Neural cell (in vitro differentiated cells): ENCODE data around the gene TNRC6A.
"Not testable (repeated sequence)": the region's sequence is repeated elsewhere in the genome, so short reads cannot be mapped to it uniquely, and the experiment has no call there.

ENCODE experiments used
- EP300 ChIP-seq: fragments of 450-650 bp; conservative IDR thresholded peaks from 2 replicates; pipeline ENCODE4 v1.6.1; 2014; ENCODE audit warnings: antibody characterized with exemption, mild to moderate bottlenecking, moderate library complexity; ENCODE audit not compliant: poor library complexity, severe bottlenecking
- EZH2 ChIP-seq: fragments of 200-600, 300-800 bp; shearing (Covaris generic), sonication (generic); IDR thresholded peaks from 2 replicates; pipeline ENCODE4 v1.6.1; 2014; ENCODE audit warnings: antibody characterized with exemption, low read length, borderline replicate concordance, mild to moderate bottlenecking; ENCODE audit not compliant: insufficient read depth, poor library complexity, severe bottlenecking
- MXI1 ChIP-seq: fragments of 450-650 bp; conservative IDR thresholded peaks from 2 replicates; pipeline ENCODE4 v1.6.1; 2014; ENCODE audit warnings: antibody characterized with exemption, mild to moderate bottlenecking; ENCODE audit not compliant: poor library complexity, severe bottlenecking
- POLR2AphosphoS5 ChIP-seq: IDR thresholded peaks from 2 replicates; pipeline ENCODE4 v1.6.1; 2012
- SMC3 ChIP-seq: fragments of 450-650 bp; conservative IDR thresholded peaks from 2 replicates; pipeline ENCODE4 v1.6.1; 2014; ENCODE audit warnings: antibody characterized with exemption, mild to moderate bottlenecking, moderate library complexity; ENCODE audit not compliant: poor library complexity
- TF ChIP-seq, protein P1 (sequence below): fragments of 450-650 bp; IDR thresholded peaks from 2 replicates; pipeline ENCODE4 v1.5.1; 2014; ENCODE audit warnings: antibody characterized with exemption, mild to moderate bottlenecking, moderate library complexity; ENCODE audit not compliant: poor library complexity, severe bottlenecking
- TF ChIP-seq, protein P2 (sequence below): IDR thresholded peaks from 2 replicates; pipeline ENCODE4 v1.6.1; 2012; ENCODE audit warnings: borderline replicate concordance

DNA sequence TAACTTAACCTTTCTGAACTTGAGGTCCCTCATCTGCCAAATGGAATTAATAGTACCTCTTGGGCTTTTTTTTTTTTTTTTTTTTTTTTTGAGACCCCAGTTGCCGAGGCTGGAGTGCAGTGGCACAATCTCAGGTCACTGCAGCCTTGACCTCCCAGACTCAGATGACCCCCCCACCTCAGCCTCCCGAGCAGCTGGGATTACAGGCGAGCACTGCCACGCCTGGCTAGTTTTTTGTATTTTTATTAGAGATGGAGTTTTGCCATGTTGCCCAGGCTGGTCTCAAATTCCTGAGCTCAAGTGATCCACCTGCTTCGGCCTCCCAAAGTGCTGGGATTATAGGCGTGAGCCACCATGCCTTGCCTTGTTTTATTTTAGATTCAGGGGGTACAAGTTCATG is 83.4 kb downstream of the TNRC6A start:
- TF ChIP-seq, protein P1, sequence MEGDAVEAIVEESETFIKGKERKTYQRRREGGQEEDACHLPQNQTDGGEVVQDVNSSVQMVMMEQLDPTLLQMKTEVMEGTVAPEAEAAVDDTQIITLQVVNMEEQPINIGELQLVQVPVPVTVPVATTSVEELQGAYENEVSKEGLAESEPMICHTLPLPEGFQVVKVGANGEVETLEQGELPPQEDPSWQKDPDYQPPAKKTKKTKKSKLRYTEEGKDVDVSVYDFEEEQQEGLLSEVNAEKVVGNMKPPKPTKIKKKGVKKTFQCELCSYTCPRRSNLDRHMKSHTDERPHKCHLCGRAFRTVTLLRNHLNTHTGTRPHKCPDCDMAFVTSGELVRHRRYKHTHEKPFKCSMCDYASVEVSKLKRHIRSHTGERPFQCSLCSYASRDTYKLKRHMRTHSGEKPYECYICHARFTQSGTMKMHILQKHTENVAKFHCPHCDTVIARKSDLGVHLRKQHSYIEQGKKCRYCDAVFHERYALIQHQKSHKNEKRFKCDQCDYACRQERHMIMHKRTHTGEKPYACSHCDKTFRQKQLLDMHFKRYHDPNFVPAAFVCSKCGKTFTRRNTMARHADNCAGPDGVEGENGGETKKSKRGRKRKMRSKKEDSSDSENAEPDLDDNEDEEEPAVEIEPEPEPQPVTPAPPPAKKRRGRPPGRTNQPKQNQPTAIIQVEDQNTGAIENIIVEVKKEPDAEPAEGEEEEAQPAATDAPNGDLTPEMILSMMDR, result not testable (repeated sequence)
- not testable (repeated sequence) for TF ChIP-seq EP300, EZH2, MXI1, SMC3, POLR2AphosphoS5
- TF ChIP-seq, protein P2, sequence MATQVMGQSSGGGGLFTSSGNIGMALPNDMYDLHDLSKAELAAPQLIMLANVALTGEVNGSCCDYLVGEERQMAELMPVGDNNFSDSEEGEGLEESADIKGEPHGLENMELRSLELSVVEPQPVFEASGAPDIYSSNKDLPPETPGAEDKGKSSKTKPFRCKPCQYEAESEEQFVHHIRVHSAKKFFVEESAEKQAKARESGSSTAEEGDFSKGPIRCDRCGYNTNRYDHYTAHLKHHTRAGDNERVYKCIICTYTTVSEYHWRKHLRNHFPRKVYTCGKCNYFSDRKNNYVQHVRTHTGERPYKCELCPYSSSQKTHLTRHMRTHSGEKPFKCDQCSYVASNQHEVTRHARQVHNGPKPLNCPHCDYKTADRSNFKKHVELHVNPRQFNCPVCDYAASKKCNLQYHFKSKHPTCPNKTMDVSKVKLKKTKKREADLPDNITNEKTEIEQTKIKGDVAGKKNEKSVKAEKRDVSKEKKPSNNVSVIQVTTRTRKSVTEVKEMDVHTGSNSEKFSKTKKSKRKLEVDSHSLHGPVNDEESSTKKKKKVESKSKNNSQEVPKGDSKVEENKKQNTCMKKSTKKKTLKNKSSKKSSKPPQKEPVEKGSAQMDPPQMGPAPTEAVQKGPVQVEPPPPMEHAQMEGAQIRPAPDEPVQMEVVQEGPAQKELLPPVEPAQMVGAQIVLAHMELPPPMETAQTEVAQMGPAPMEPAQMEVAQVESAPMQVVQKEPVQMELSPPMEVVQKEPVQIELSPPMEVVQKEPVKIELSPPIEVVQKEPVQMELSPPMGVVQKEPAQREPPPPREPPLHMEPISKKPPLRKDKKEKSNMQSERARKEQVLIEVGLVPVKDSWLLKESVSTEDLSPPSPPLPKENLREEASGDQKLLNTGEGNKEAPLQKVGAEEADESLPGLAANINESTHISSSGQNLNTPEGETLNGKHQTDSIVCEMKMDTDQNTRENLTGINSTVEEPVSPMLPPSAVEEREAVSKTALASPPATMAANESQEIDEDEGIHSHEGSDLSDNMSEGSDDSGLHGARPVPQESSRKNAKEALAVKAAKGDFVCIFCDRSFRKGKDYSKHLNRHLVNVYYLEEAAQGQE, result not testable (repeated sequence)
